Osteocyte (in vitro differentiated cells): Measurements from ENCODE around the gene TRIM66. TPM values are rescaled to one million over a fixed set of nuclear protein-coding genes. Genes with fewer than 3 reads are reported as not detected.

Source experiments
- DNase-seq: peaks from one replicate; pipeline ENCODE4 v3.0.0; 2021; ENCODE audit warnings: mixed read lengths; ENCODE audit not compliant: unreplicated experiment; ENCODE audit errors: extremely low spot score
- H3K27ac Mint-ChIP-seq: one replicate; pipeline ENCODE4 v1.8.0; 2021; ENCODE audit warnings: mild to moderate bottlenecking, mixed read lengths; ENCODE audit not compliant: unreplicated experiment
- H3K27me3 Mint-ChIP-seq: one replicate; pipeline ENCODE4 v1.8.0; 2021; ENCODE audit warnings: mixed read lengths; ENCODE audit not compliant: unreplicated experiment
- H3K36me3 Mint-ChIP-seq: one replicate; pipeline ENCODE4 v1.8.0; 2021; ENCODE audit warnings: mixed read lengths; ENCODE audit not compliant: unreplicated experiment
- H3K4me1 Mint-ChIP-seq: one replicate; pipeline ENCODE4 v1.8.0; 2021; ENCODE audit warnings: mixed read lengths; ENCODE audit not compliant: unreplicated experiment
- H3K4me3 Mint-ChIP-seq: one replicate; pipeline ENCODE4 v1.8.0; 2021; ENCODE audit warnings: mild to moderate bottlenecking, moderate library complexity, mixed read lengths; ENCODE audit not compliant: unreplicated experiment
- H3K9me3 Mint-ChIP-seq: one replicate; pipeline ENCODE4 v1.8.0; 2021; ENCODE audit warnings: mixed read lengths; ENCODE audit not compliant: unreplicated experiment
- CTCF ChIP-seq: fragments of 200-600 bp; sonication (generic); IDR thresholded peaks from 2 replicates; pipeline ENCODE4 v1.5.0; 2021; ENCODE audit warnings: antibody characterized with exemption, mild to moderate bottlenecking, moderate library complexity
- total RNA-seq: library from RNA; stranded (reverse); gene quantifications from 2 replicates; pipeline ENCODE4 v1.2.1, GENCODE V29; 2021

The TRIM66 gene
- total RNA-seq, 1 donor from 2014 or later = 10.0 TPM

- H3K9me3 Mint-ChIP-seq = no peaks in the 10 kb centered on the region
- H3K27ac Mint-ChIP-seq = no peak overlapping the region
- peaks cover 24% of the 10 kb centered on the region for H3K36me3 Mint-ChIP-seq
- H3K4me1 Mint-ChIP-seq = no peaks in the 10 kb centered on the region
- no peak for TF ChIP-seq CTCF
- no peaks in the 10 kb centered on the region for H3K27me3 Mint-ChIP-seq
- no peak for DNase-seq
- H3K4me3 Mint-ChIP-seq = no peak overlapping the region
Measured at GRCh38 chr11:8638300-8638699, 44.2 kb downstream of the TRIM66 start.

- Mint-ChIP-seq H3K4me3 (no peak overlapping the region), H3K27me3 (no peaks in the 10 kb centered on the region), H3K27ac (no peak overlapping the region), H3K36me3 (peaks cover 19% of the 10 kb centered on the region), H3K9me3 (no peaks in the 10 kb centered on the region), H3K4me1 (peaks cover 5% of the 10 kb centered on the region)
- TF ChIP-seq CTCF = no peak
- no peak for DNase-seq
Measured at GRCh38 chr11:8636127-8636526, 46.3 kb downstream of the TRIM66 start.

GRCh38 chr11:8634498-8634897 lies 48.0 kb downstream of the TRIM66 start:
- Mint-ChIP-seq H3K9me3 (no peaks in the 10 kb centered on the region), H3K27me3 (no peaks in the 10 kb centered on the region)

GRCh38 chr11:8631395-8632118 lies 50.9 kb downstream of the TRIM66 start:
- no peaks in the 10 kb centered on the region for H3K27me3 Mint-ChIP-seq
- H3K27ac Mint-ChIP-seq = no peak overlapping the region
- no peaks in the 10 kb centered on the region for H3K9me3 Mint-ChIP-seq
- H3K4me1 Mint-ChIP-seq = peaks cover 5% of the 10 kb centered on the region
- peaks cover 9% of the 10 kb centered on the region for H3K36me3 Mint-ChIP-seq
- no peak overlapping the region for H3K4me3 Mint-ChIP-seq
- TF ChIP-seq CTCF = no peak
- no peak for DNase-seq

More at GRCh38 chr11:8634498-8634897, 48.0 kb downstream of the TRIM66 start:
- Mint-ChIP-seq H3K27ac (no peak overlapping the region), H3K4me3 (no peak overlapping the region), H3K4me1 (peaks cover 5% of the 10 kb centered on the region), H3K36me3 (peaks cover 19% of the 10 kb centered on the region)
- TF ChIP-seq CTCF = no peak
- DNase-seq = no peak

- Mint-ChIP-seq H3K4me1 (no peaks in the 10 kb centered on the region), H3K36me3 (peaks cover 20% of the 10 kb centered on the region), H3K4me3 (no peak overlapping the region)
Measured at GRCh38 chr11:8624698-8625097, 57.8 kb downstream of the TRIM66 start.

More at GRCh38 chr11:8624698-8625097, 57.8 kb downstream of the TRIM66 start:
- no peaks in the 10 kb centered on the region for H3K27me3 Mint-ChIP-seq
- TF ChIP-seq CTCF = no peak
- no peaks in the 10 kb centered on the region for H3K9me3 Mint-ChIP-seq
- no peak for DNase-seq
- H3K27ac Mint-ChIP-seq = no peak overlapping the region
